CD8-positive, alpha-beta memory T cell (primary cell): ENCODE results near the gene ZBTB33. TPM values are rescaled to one million over a fixed set of nuclear protein-coding genes. Genes with fewer than 3 reads are reported as not detected.

ENCODE experiments used
- CTCF ChIA-PET: fragments of 350-600 bp; sonication (Branson Sonifier 250); formaldehyde crosslinking; loops from one replicate; lab custom pipeline; 2021; ENCODE audit warnings: antibody characterized with exemption; lab: Charles Lee
- POLR2A ChIA-PET: fragments of 350-600 bp; sonication (Branson Sonifier 250); formaldehyde crosslinking; loops from one replicate; lab custom pipeline; 2021; ENCODE audit warnings: antibody characterized with exemption; lab: Charles Lee
- DNase-seq, 5 donors: peaks; one replicate each; pipeline versions ENCODE4 v3.0.0 to v3.0.0-alpha.2; 2020 to 2022; ENCODE audit warnings: mixed read lengths in 1 of 5
- H3K27ac ChIP-seq: one replicate; pipeline ENCODE4 v1.7.0; 2013; ENCODE audit warnings: low read depth, mild to moderate bottlenecking, low read length, moderate library complexity
- H3K27me3 ChIP-seq: 2 replicates; pipeline ENCODE4 v1.7.0; 2013; ENCODE audit warnings: low read length, mild to moderate bottlenecking; ENCODE audit not compliant: insufficient read depth, poor library complexity, severe bottlenecking
- H3K36me3 ChIP-seq: 2 replicates; pipeline ENCODE4 v1.7.0; 2013; ENCODE audit warnings: mild to moderate bottlenecking, low read length, moderate library complexity; ENCODE audit not compliant: insufficient read depth
- H3K4me1 ChIP-seq: 2 replicates; pipeline ENCODE4 v1.7.0; 2013; ENCODE audit warnings: mild to moderate bottlenecking, low read length, moderate library complexity; ENCODE audit not compliant: insufficient read depth
- H3K4me3 ChIP-seq: 2 replicates; pipeline ENCODE4 v1.7.0; 2013; ENCODE audit warnings: mild to moderate bottlenecking, low read length
- H3K9me3 ChIP-seq: 2 replicates; pipeline ENCODE4 v1.7.0; 2013; ENCODE audit warnings: mild to moderate bottlenecking, low read length
- H3K27ac Mint-ChIP-seq, 8 donors: one replicate each; pipeline ENCODE4 v1.8.0; 2020 to 2021; ENCODE audit warnings: mixed read lengths in 8 of 8, mild to moderate bottlenecking in 6 of 8, inconsistent platforms in 3 of 8, moderate library complexity in 3 of 8
- H3K27me3 Mint-ChIP-seq, 2 donors: one replicate each; pipeline ENCODE4 v1.8.0; 2020 to 2021; ENCODE audit warnings: mixed read lengths in 2 of 2, mild to moderate bottlenecking in 1 of 2, moderate library complexity in 1 of 2
- H3K36me3 Mint-ChIP-seq, 3 donors: one replicate each; pipeline ENCODE4 v1.8.0; 2020 to 2021; ENCODE audit warnings: mixed read lengths in 3 of 3, inconsistent platforms in 1 of 3, mild to moderate bottlenecking in 1 of 3
- H3K4me1 Mint-ChIP-seq, 3 donors: one replicate each; pipeline ENCODE4 v1.8.0; 2020 to 2021; ENCODE audit warnings: mixed read lengths in 3 of 3, inconsistent platforms in 1 of 3, mild to moderate bottlenecking in 1 of 3
- H3K4me3 Mint-ChIP-seq, 7 donors: one replicate each; pipeline ENCODE4 v1.8.0; 2020 to 2021; ENCODE audit warnings: mixed read lengths in 7 of 7, mild to moderate bottlenecking in 6 of 7, moderate library complexity in 4 of 7, inconsistent platforms in 2 of 7
- H3K9me3 Mint-ChIP-seq, 5 donors: one replicate each; pipeline ENCODE4 v1.8.0; 2020 to 2022; ENCODE audit warnings: mixed read lengths in 5 of 5, mild to moderate bottlenecking in 3 of 5, moderate library complexity in 2 of 5, inconsistent platforms in 1 of 5
- polyA plus RNA-seq: library from polyadenylated mRNA; unstranded; fragments of 300-500 nt; fragmentation: Illumina TruSeq; gene quantifications from one replicate; pipeline ENCODE4 v1.2.3, GENCODE V29; 2021
- total RNA-seq, 2 experiments: library from RNA; stranded (reverse); gene quantifications; one replicate each; pipeline ENCODE4 v1.2.3, GENCODE V29; 2021

Gene ZBTB33
- total and polyA plus RNA-seq, 3 experiments from 2014 or later: 12.5 to 16.8 (median 16.4) TPM

GRCh38 chrX:120270567-120270966 lies 20.0 kb downstream of the ZBTB33 start:
- H3K27me3 Mint-ChIP-seq: peaks cover 0 to 4% of the 10 kb centered on the region in 2 donors
- DNase-seq: no peak
- no peaks in the 10 kb centered on the region for H3K36me3 Mint-ChIP-seq
- no peaks in the 10 kb centered on the region for H3K9me3 Mint-ChIP-seq
- no peaks in the 10 kb centered on the region for H3K36me3 ChIP-seq
- no peak overlapping the region for H3K27ac Mint-ChIP-seq
- H3K27me3 ChIP-seq: no peaks in the 10 kb centered on the region
- H3K9me3 ChIP-seq: no peaks in the 10 kb centered on the region
- peaks cover 7 to 10% (median 9%) of the 10 kb centered on the region in 3 donors for H3K4me1 Mint-ChIP-seq
- ChIA-PET CTCF (no interaction called here), POLR2A (no interaction called here)
- no peak overlapping the region for H3K27ac ChIP-seq
- no peak overlapping the region for H3K4me3 Mint-ChIP-seq
- peaks cover 12% of the 10 kb centered on the region for H3K4me1 ChIP-seq
- no peak overlapping the region for H3K4me3 ChIP-seq

- Histone ChIP-seq H3K4me3 (no peak overlapping the region), H3K27me3 (no peaks in the 10 kb centered on the region), H3K36me3 (no peaks in the 10 kb centered on the region), H3K9me3 (no peaks in the 10 kb centered on the region), H3K27ac (no peak overlapping the region), H3K4me1 (peaks cover 12% of the 10 kb centered on the region)
- peaks cover 0 to 4% of the 10 kb centered on the region in 2 donors for H3K27me3 Mint-ChIP-seq
- peak overlapping the region in 1 of 8 donors; percentile 43 for H3K27ac Mint-ChIP-seq
- H3K4me3 Mint-ChIP-seq: no peak overlapping the region
- H3K36me3 Mint-ChIP-seq: no peaks in the 10 kb centered on the region
- DNase-seq: no peak
- CTCF ChIA-PET: no interaction called here
- POLR2A ChIA-PET: no interaction called here
- no peaks in the 10 kb centered on the region for H3K9me3 Mint-ChIP-seq
- peaks cover 7 to 10% (median 9%) of the 10 kb centered on the region in 3 donors for H3K4me1 Mint-ChIP-seq
These were observed 20.6 kb downstream of the ZBTB33 start for GRCh38 chrX:120271218-120271617.

DNA sequence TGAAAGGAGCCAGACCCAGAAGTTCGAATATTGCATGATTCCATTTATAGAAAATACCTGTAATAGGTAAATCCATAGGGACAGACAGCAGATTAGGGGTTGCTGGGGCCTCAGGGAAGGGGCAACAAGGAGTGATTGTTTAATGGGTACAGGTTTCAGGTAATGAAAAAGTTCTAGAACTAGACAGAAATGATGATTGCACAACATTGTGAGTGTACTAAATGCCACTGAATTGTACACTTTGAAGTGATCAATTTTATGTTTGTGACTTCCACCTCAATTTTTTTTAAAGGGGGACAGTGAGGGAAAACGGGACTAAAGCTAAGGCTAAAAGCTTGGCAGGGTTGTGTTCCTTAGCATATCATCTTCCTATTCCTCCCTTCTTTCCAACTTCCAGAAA lies 23.5 kb downstream of the ZBTB33 start:
- POLR2A ChIA-PET: no interaction called here
- peak overlapping the region in 1 of 7 donors; percentile 15 for H3K4me3 Mint-ChIP-seq

GRCh38 chrX:120274958-120275357 lies 24.3 kb downstream of the ZBTB33 start:
- Histone ChIP-seq H3K9me3 (no peaks in the 10 kb centered on the region), H3K4me3 (no peak overlapping the region), H3K4me1 (peaks cover under 1% of the 10 kb centered on the region), H3K27me3 (no peaks in the 10 kb centered on the region), H3K27ac (no peak overlapping the region), H3K36me3 (no peaks in the 10 kb centered on the region)
- Mint-ChIP-seq H3K9me3 (no peaks in the 10 kb centered on the region), H3K4me3 (no peak overlapping the region), H3K36me3 (no peaks in the 10 kb centered on the region), H3K27ac (no peak overlapping the region), H3K4me1 (peaks cover under 1 to 1% (median under 1%) of the 10 kb centered on the region in 3 donors), H3K27me3 (peaks cover 0 to 3% of the 10 kb centered on the region in 2 donors)
- ChIA-PET CTCF (interaction anchor here (0.9 to 1.1 kb wide), 2 partner anchors 14 to 35 kb away, joined by 3 to 4 read pairs; no protein-coding TSS in a partner anchor), POLR2A (no interaction called here)
- DNase-seq: no peak

More for the DNA sequence above, 23.5 kb downstream of the ZBTB33 start:
- Histone ChIP-seq H3K9me3 (no peaks in the 10 kb centered on the region), H3K4me3 (no peak overlapping the region), H3K27me3 (no peaks in the 10 kb centered on the region), H3K27ac (no peak overlapping the region), H3K4me1 (peaks cover 8% of the 10 kb centered on the region), H3K36me3 (no peaks in the 10 kb centered on the region)
- Mint-ChIP-seq H3K9me3 (no peaks in the 10 kb centered on the region), H3K4me1 (peaks cover 7 to 9% (median 9%) of the 10 kb centered on the region in 3 donors), H3K27me3 (peaks cover 0 to 4% of the 10 kb centered on the region in 2 donors), H3K27ac (peak overlapping the region in 2 of 8 donors; percentile 8 to 23), H3K36me3 (no peaks in the 10 kb centered on the region)
- no peak for DNase-seq
- CTCF ChIA-PET: no interaction called here

GRCh38 chrX:120281021-120281624 lies 30.5 kb downstream of the ZBTB33 start:
- H3K4me3 ChIP-seq: no peak overlapping the region
- H3K27me3 ChIP-seq: no peaks in the 10 kb centered on the region
- no peak overlapping the region for H3K27ac ChIP-seq
- Mint-ChIP-seq H3K27me3 (peaks cover 1 to 5% of the 10 kb centered on the region in 2 donors), H3K36me3 (no peaks in the 10 kb centered on the region), H3K4me1 (no peaks in the 10 kb centered on the region), H3K9me3 (peaks cover 0 to 1% (median 0%) of the 10 kb centered on the region in 5 donors), H3K27ac (no peak overlapping the region), H3K4me3 (no peak overlapping the region)
- ChIA-PET POLR2A (no interaction called here), CTCF (no interaction called here)
- H3K9me3 ChIP-seq: no peaks in the 10 kb centered on the region
- no peaks in the 10 kb centered on the region for H3K4me1 ChIP-seq
- no peak for DNase-seq
- no peaks in the 10 kb centered on the region for H3K36me3 ChIP-seq

GRCh38 chrX:120281761-120282160 lies 31.1 kb downstream of the ZBTB33 start:
- no peaks in the 10 kb centered on the region for H3K27me3 ChIP-seq
- CTCF ChIA-PET: no interaction called here
- POLR2A ChIA-PET: no interaction called here
- H3K4me3 ChIP-seq: no peak overlapping the region
- Mint-ChIP-seq H3K36me3 (no peaks in the 10 kb centered on the region), H3K9me3 (peaks cover 0 to 1% (median 0%) of the 10 kb centered on the region in 5 donors), H3K27me3 (peaks cover 1 to 5% of the 10 kb centered on the region in 2 donors), H3K4me3 (no peak overlapping the region), H3K4me1 (no peaks in the 10 kb centered on the region), H3K27ac (peak overlapping the region in 1 of 8 donors; percentile 7)
- H3K4me1 ChIP-seq: no peaks in the 10 kb centered on the region
- H3K27ac ChIP-seq: no peak overlapping the region
- H3K36me3 ChIP-seq: no peaks in the 10 kb centered on the region
- H3K9me3 ChIP-seq: no peaks in the 10 kb centered on the region
- DNase-seq: no peak

GRCh38 chrX:120282697-120283096 lies 32.1 kb downstream of the ZBTB33 start:
- H3K27me3 Mint-ChIP-seq: peaks cover 1 to 5% of the 10 kb centered on the region in 2 donors
- H3K27ac Mint-ChIP-seq: no peak overlapping the region
- Histone ChIP-seq H3K27ac (no peak overlapping the region), H3K4me1 (no peaks in the 10 kb centered on the region), H3K4me3 (no peak overlapping the region), H3K9me3 (no peaks in the 10 kb centered on the region), H3K36me3 (no peaks in the 10 kb centered on the region), H3K27me3 (no peaks in the 10 kb centered on the region)
- no peaks in the 10 kb centered on the region for H3K36me3 Mint-ChIP-seq
- H3K9me3 Mint-ChIP-seq: peaks cover 0 to 1% (median 0%) of the 10 kb centered on the region in 5 donors
- H3K4me3 Mint-ChIP-seq: no peak overlapping the region
- ChIA-PET POLR2A (no interaction called here), CTCF (no interaction called here)
- H3K4me1 Mint-ChIP-seq: no peaks in the 10 kb centered on the region
- no peak for DNase-seq

- no peaks in the 10 kb centered on the region for H3K27me3 ChIP-seq
- no peak for DNase-seq
- Mint-ChIP-seq H3K36me3 (no peaks in the 10 kb centered on the region), H3K4me1 (no peaks in the 10 kb centered on the region), H3K27me3 (peaks cover 1 to 5% of the 10 kb centered on the region in 2 donors), H3K27ac (no peak overlapping the region), H3K9me3 (peaks cover 0 to 1% (median 0%) of the 10 kb centered on the region in 5 donors), H3K4me3 (peak overlapping the region in 1 of 7 donors; percentile 5)
- no peak overlapping the region for H3K27ac ChIP-seq
- no peak overlapping the region for H3K4me3 ChIP-seq
- H3K4me1 ChIP-seq: no peaks in the 10 kb centered on the region
- no peaks in the 10 kb centered on the region for H3K36me3 ChIP-seq
- CTCF ChIA-PET: interaction anchor here (1.3 kb wide), 1 partner anchor 22 kb away, joined by 3 read pairs; no protein-coding TSS in a partner anchor
- POLR2A ChIA-PET: no interaction called here
- no peaks in the 10 kb centered on the region for H3K9me3 ChIP-seq
These were observed 36.3 kb downstream of the ZBTB33 start for GRCh38 chrX:120286733-120287512.
